H7 (cell line): ENCODE results near the gene AUTS2. TPM values are rescaled to one million over a fixed set of nuclear protein-coding genes. Genes with fewer than 3 reads are reported as not detected.

Source experiments
- DNase-seq: peaks from one replicate; pipeline ENCODE4 v3.0.0; 2012
- H3K27me3 ChIP-seq: 2 replicates; pipeline ENCODE4 v1.6.0; 2011; ENCODE audit warnings: mild to moderate bottlenecking, low read length; ENCODE audit not compliant: control insufficient read depth, insufficient read depth
- H3K36me3 ChIP-seq: replicated peaks from 2 replicates; pipeline ENCODE4 v1.5.1; 2011; ENCODE audit warnings: low read length; ENCODE audit not compliant: control insufficient read depth, insufficient read depth
- H3K4me3 ChIP-seq: 2 replicates; pipeline ENCODE4 v1.5.1; 2011; ENCODE audit warnings: low read depth, mild to moderate bottlenecking, control low read depth, low read length, moderate library complexity; ENCODE audit not compliant: insufficient read depth
- total RNA-seq: library from RNA; depleted of rRNA; stranded (reverse); fragments of >200 nt; shearing (Covaris generic); gene quantifications from 2 replicates; pipeline ENCODE4 v1.2.3, GENCODE V29; 2014

Gene AUTS2
- total RNA-seq, 1 experiment from 2014 or later, result 16.1 TPM

DNA sequence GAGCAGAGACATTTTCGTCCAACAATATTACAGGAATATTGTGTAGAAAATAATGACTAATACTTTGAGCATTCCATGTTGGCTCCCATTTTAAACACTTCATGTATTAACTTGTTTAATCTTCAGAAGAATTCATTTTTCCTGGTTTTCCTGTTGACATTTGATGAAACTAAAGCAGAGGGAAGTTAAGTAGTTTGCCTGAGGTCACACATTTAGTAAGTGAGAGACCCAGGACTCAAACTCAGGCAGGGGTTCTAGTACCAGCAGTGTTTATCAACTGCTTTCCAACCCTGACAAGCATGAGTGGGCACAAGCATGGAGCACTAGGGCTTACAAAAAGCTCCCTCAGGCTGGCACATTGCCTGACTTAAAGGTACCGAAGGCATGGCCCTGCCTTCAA, 719.1 kb downstream of the AUTS2 start:
- Histone ChIP-seq H3K4me3 (no peak overlapping the region), H3K36me3 (no peaks in the 10 kb centered on the region)
- DNase-seq, result no peak

DNA sequence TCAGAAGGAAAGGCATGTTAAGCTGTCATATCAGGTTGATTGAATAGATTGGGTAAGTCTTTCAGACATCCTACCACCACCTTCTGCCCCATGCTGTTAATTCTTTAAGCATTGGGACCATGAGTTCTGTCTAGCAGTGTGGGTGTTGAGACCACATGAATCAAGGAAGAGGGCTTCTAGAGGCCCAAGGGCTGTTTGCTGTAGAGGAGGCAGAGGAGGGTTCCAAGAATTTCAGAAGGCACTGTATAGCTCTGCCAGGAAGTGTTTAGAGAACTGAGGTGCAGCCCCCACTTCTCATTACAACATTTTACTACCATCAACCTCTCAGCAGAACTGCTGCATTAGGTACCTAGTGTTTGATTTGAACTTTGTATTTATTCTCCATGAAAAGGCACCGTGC, 720.2 kb downstream of the AUTS2 start:
- H3K27me3 ChIP-seq, result no peaks in the 10 kb centered on the region
- H3K4me3 ChIP-seq, result no peak overlapping the region
- no peaks in the 10 kb centered on the region for H3K36me3 ChIP-seq
- no peak for DNase-seq

More for the DNA sequence above, 719.1 kb downstream of the AUTS2 start:
- H3K27me3 ChIP-seq, result no peaks in the 10 kb centered on the region

DNA sequence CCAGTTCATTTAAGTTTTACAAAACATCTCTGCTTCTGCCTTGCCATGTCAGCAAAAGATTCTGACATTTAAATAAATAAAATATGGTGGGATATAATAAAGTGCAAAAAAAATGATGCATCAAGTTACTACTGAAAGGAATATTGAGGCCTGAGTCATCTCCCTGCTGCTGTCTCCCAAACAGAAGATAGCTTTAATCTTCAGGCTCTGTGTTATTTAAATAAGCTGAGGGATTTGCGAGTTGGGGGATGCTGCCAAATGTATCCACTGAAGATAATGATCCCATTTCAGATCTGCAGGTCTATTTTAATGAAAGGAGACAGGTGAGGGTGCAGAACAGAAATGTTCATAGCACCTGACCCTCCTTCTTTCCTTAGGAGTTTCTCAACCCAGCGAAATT, 720.8 kb downstream of the AUTS2 start:
- H3K36me3 ChIP-seq, result no peaks in the 10 kb centered on the region
- no peak overlapping the region for H3K4me3 ChIP-seq
- no peak for DNase-seq
- no peaks in the 10 kb centered on the region for H3K27me3 ChIP-seq

DNA sequence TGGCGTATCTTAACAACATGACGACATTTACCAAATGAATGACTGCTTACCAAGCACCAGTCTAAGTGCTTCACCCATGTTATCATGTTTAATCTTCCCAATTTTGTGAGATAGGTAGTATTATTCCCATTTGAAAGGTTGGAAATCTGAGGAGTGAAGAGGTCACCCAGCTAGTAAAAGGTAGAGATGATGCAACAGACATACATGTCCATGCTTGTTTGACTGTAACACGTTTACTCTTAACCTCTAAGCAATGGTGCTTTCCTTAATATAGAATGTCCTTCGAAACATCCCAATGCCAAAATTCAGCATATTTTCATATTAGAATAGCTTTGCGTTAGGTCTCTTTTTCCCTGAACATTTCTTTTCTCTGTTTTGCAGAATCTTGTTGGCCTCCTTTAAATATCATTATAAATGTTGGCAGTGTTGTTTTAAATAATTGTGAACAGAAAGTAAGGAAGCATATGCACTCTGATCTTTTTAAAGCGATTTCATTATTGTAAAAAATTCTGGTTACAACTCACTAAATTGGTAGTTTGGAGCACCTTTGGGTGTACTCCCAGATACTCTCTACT, 722.8 kb downstream of the AUTS2 start:
- Histone ChIP-seq H3K36me3 (no peaks in the 10 kb centered on the region), H3K27me3 (no peaks in the 10 kb centered on the region), H3K4me3 (no peak overlapping the region)
- DNase-seq, result no peak

DNA sequence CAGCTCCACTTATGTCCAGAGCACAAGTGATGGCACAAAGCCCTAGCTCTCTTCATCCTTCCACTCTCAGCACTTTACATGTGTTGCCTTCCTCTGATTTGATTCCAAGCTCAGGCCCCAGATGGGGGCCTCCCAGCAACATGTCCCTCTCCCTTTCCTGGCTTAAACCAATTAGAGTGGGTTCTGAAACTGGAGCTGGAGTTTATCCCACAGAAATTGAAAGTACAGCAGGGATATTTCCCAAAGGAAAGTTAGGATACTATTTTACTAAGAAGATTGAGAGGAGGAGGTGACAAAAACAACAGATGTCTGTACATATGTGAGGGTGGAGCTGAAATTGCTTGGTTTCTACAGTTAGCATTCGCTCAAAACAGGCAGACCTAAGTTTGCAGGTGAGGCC, 724.6 kb downstream of the AUTS2 start:
- Histone ChIP-seq H3K27me3 (no peaks in the 10 kb centered on the region), H3K36me3 (no peaks in the 10 kb centered on the region), H3K4me3 (no peak overlapping the region)
- no peak for DNase-seq

DNA sequence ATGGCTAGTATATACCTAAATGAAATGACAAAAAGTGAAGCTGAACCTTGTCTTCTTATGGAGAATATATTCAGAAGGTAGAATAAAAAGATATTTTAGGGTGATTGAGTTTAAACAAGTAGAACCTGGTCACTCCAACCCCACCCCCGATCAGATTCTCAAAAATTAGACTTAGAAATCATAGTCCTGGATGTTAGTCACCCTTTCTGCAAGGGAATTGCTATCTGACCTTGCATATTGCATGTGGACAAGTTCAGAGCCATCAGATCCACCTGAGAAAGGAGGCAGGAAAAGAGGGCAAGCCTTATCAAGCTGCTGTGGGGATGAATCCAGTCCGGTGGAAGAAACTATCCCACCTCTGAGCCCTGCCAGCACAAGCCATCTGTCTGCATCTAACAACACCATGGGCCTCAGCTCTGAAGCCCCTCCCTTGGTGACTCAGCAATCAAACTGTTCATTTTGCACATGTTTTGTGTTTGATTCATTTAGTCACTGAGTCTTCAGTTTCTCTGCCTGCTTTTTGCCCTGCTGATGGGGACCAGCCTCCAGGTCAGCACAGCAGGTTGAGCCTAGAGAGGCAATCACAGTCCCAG, 727.3 kb downstream of the AUTS2 start:
- no peaks in the 10 kb centered on the region for H3K27me3 ChIP-seq
- DNase-seq, result no peak
- H3K36me3 ChIP-seq, result no peaks in the 10 kb centered on the region
- no peak overlapping the region for H3K4me3 ChIP-seq

DNA sequence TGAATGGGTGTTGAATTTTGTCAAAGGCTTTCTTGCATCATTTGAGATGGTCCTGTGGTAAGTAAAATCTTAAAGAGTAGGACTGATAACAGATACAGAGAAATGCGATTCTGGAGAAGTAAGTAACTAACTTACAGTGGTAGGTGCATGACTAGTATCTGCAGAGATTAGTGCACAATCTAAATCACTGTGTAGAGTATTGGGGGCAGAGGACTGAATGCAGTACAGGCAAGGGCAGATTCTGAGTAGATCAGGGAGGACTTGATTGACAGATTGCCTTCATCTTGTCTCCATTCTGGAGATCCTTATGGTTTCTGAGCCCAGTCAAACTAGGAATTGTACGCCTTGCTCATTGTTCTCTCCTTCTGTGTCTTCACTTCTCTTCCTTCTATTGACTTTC, 736.0 kb downstream of the AUTS2 start:
- no peaks in the 10 kb centered on the region for H3K27me3 ChIP-seq
- no peak overlapping the region for H3K4me3 ChIP-seq
- H3K36me3 ChIP-seq, result no peaks in the 10 kb centered on the region
- DNase-seq, result no peak

DNA sequence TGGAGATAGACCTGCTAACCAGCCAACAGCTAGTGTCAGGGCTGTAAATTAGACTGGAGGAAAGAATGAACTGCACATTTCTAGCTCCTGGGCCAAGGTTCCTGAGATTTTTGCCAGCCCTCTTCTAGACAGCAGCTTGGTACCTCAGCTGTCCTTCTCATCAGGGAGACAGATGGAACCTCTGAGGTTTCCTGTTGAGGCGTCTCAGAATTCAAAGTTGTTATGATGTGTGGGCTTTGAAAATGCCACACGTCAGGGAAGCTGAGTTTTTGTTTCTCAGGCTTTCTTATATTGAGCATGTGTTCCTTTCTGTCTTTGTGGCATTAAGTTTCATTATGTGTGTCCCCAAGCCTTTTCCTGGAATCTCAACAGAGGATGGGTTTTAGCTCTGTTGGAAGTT, 736.6 kb downstream of the AUTS2 start:
- Histone ChIP-seq H3K27me3 (no peaks in the 10 kb centered on the region), H3K36me3 (no peaks in the 10 kb centered on the region), H3K4me3 (no peak overlapping the region)
- no peak for DNase-seq

DNA sequence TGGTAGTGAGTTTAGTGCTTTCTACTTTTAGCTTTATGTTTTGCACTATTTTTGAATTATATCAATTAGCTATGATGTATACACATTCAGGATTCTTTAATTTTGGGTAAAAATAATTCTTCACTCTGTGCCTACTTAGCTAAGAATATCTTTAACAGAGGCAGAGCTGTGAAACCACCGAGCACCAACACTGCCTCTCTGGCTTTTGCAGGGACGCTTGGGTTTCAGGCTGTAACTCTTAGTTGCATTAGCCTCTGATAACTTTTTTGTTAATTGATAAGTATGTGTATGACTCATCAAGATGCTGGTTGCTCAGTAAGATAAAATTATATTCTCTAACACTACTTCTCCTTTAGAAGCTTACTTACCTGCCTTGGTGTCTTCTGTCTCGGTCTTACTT, 738.3 kb downstream of the AUTS2 start:
- H3K27me3 ChIP-seq, result no peaks in the 10 kb centered on the region
- H3K4me3 ChIP-seq, result no peak overlapping the region
- DNase-seq, result no peak

DNA sequence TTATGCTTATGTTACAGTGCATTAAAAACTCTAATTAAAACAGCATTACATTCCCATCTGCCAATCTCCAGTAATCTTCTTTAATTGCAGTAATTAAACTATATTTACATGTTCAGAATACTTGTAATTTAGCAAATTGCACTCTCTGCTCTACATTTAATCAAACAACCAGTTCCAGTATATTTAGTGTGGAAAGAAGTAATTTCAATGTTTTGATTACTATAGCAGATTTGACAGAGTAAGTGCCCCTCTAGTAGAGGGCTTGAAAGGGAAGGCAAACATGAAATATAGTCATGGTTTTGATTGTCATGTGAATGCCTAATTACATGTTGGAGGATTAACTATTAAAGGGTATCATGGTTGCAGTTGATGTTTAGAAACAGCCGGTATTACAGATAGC, 739.7 kb downstream of the AUTS2 start:
- Histone ChIP-seq H3K36me3 (no peaks in the 10 kb centered on the region), H3K27me3 (no peaks in the 10 kb centered on the region), H3K4me3 (no peak overlapping the region)
- no peak for DNase-seq

More for the DNA sequence above, 738.3 kb downstream of the AUTS2 start:
- no peaks in the 10 kb centered on the region for H3K36me3 ChIP-seq

DNA sequence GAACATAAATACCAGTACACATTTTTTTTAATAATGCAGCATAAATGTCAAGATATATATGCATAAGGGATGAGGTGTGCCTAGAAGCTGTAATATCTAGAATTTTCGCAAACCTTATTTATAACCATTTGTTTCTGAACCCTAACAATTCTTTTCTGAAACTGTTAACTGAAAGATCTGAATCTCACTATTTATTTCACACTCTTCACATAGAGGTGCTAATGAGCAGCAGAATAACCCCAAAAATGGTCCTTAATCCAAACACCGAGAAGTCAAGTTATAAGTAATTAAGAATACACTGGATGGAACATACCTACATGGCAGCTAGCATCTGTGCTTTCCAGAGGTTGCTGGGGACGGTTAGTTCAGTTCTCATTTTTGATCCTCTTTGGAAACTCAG, 742.0 kb downstream of the AUTS2 start:
- no peaks in the 10 kb centered on the region for H3K27me3 ChIP-seq
- no peak for DNase-seq

DNA sequence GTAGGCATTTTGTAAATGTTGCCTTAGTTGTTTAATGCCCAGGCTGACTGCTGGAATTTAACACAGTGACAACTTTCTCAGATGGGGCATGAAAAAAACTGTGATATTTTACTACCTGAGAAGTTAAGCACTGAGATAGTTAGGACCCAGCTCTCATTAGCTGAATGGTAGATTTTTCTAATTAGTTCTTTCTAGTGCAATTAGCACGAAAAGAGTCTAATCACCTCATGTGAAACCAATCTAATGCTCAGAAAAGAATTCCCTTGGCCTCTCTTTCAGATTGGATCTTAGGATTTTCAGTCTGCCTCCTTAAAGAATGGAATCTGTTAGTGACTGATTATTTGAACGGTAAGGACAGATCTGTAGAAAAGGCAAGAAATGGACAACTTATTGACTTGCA, 743.2 kb downstream of the AUTS2 start:
- Histone ChIP-seq H3K36me3 (no peaks in the 10 kb centered on the region), H3K27me3 (no peaks in the 10 kb centered on the region), H3K4me3 (no peak overlapping the region)
- no peak for DNase-seq

More for the DNA sequence above, 742.0 kb downstream of the AUTS2 start:
- Histone ChIP-seq H3K36me3 (no peaks in the 10 kb centered on the region), H3K4me3 (no peak overlapping the region)

DNA sequence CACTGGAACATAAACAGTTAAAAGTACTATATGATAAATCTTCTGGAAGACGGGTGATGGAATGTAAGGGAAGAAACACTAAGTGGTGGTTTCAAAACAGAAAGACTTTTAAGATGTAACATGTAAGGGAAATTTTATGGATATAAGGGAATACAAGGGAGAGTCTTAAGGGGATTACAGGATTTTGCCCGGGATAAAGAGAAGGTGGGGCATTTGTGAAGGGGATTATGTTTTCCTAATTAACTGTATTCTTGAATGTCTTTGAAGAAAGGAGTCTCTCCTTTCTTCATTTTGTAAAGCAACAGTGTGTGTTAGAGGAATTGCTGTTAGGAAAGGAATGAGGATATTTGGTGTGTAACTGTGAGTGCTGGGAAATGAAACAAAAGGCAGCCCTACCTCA, 745.2 kb downstream of the AUTS2 start:
- Histone ChIP-seq H3K4me3 (no peak overlapping the region), H3K36me3 (no peaks in the 10 kb centered on the region), H3K27me3 (no peaks in the 10 kb centered on the region)
- no peak for DNase-seq

DNA sequence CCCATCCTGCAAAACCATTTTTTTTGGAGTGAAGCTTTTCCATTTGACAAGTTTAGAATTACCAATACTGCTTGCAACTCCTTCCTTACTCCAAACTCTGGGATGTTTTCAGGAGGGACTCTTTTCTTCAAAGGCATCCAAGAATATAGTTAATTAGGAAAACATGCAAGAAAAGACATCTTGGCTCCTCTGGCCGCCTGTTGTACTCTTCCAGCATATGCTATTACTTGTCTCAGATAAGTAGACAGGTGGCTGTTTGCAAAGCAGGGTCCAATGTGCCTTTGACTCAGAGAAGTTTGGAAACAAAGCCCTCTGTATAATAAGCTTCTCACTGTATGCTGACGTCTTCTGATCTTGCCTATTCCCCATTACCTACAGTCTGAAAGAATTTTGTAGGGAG, 746.5 kb downstream of the AUTS2 start:
- no peak overlapping the region for H3K4me3 ChIP-seq
- no peak for DNase-seq
- no peaks in the 10 kb centered on the region for H3K36me3 ChIP-seq
- no peaks in the 10 kb centered on the region for H3K27me3 ChIP-seq

DNA sequence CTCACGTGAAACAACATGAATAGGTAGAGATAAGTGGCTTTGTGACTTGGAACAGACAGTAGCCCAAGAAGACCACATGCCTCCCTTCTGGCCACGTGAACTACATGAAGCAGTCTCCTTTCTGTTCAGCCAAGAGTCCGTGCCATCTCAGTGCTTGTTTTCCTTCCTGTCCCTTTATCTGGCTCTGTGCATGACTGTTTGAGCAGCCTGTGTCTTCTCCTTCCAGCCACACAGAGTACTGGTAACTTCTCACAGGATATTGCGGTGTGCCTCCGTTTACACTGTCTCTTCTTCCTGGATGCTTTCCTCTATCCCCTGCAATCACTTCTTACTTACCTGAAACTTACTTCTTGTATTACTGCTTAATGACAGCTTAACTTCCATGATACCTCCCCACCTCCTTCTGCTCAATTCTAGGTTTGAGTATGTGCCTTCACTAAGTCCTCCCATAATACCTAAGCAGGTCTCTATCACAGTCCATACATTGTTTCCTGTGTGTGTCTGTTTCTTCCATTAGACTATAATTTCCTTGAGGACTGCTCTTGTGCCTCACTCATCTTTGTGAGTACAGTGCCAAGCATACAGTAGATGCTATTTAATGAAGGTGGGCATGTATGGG, 748.7 kb downstream of the AUTS2 start:
- Histone ChIP-seq H3K4me3 (no peak overlapping the region), H3K36me3 (no peaks in the 10 kb centered on the region), H3K27me3 (no peaks in the 10 kb centered on the region)
- no peak for DNase-seq
